ENCODE results near the gene TRNAU1AP.

GRCh38 chr1:28518000-28518744 is 34.7 kb upstream of the TRNAU1AP start:
- peak; percentile 99 to 100 (median 100) for TF ChIP-seq CTCF (IDR thresholded peaks at IDR 0.05)
- no peak for TF ChIP-seq POLR2A (IDR thresholded peaks at IDR 0.05; ENCODE audit: low read depth)
- TF ChIP-seq POLR2AphosphoS5 (IDR thresholded peaks at IDR 0.05): peak; percentile 74 to 78
- TF ChIP-seq EP300 (IDR thresholded peaks at IDR 0.05): no peak
